Dedifferentiated amniotic fluid mesenchymal stem cell (primary cell): ENCODE measurements around the gene NFKBIB.
"Not testable (repeated sequence)": the region's sequence is repeated elsewhere in the genome, so short reads cannot be mapped to it uniquely, and the experiment has no call there.

Source experiments
- DNase-seq: peaks from one replicate; pipeline ENCODE4 v3.0.0-alpha.2; 2016; ENCODE audit errors: extremely low spot score

NFKBIB gene

GRCh38 chr19:38875656-38876395 lies 23.9 kb upstream of the NFKBIB start:
- DNase-seq = no peak

DNA sequence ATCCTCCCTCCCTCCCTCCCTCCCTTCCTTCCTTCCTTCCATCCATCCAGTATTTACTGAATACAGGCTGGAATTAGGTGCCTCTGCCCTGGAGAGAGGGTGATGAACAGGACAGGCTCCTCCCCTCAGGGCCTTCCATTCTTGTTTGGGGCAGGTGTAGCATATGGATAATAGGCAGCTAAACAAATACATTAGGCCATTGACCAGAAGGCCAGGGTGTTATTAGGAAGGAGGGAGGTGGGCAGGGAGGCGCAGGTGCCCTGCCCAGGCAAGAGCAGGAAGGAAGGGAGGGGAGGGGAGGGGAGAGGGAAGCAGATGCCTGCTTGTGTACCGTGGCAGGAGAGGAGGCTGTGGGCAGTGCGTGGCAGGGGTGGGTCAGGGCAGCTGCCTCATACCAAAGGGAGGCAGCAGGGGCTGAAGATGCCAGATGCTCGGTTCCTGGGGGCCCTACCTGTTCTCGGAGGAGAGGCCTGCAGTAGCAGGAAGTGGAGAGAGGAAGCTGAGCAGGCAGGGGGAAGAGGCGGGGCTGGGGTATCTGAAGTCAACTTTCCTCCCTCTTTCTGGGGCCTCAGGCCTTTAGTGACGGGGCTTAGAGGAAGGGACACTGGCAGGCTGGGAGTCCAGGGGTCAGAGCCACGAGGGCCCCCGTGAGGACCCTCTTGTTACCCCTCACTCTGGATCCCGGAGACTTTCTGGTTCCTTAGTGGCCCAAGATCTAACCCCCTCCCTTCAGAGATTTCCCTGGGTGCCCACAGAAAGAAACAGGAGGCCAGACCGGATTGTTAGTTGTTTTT lies 21.8 kb upstream of the NFKBIB start, which contains the start of gene RINL:
Gene RINL, minus strand, starts transcription at position 495 of the 794 bp plus-strand sequence. CDS start 1,533 bp downstream, outside the sequence.
- DNase-seq = no peak

DNA sequence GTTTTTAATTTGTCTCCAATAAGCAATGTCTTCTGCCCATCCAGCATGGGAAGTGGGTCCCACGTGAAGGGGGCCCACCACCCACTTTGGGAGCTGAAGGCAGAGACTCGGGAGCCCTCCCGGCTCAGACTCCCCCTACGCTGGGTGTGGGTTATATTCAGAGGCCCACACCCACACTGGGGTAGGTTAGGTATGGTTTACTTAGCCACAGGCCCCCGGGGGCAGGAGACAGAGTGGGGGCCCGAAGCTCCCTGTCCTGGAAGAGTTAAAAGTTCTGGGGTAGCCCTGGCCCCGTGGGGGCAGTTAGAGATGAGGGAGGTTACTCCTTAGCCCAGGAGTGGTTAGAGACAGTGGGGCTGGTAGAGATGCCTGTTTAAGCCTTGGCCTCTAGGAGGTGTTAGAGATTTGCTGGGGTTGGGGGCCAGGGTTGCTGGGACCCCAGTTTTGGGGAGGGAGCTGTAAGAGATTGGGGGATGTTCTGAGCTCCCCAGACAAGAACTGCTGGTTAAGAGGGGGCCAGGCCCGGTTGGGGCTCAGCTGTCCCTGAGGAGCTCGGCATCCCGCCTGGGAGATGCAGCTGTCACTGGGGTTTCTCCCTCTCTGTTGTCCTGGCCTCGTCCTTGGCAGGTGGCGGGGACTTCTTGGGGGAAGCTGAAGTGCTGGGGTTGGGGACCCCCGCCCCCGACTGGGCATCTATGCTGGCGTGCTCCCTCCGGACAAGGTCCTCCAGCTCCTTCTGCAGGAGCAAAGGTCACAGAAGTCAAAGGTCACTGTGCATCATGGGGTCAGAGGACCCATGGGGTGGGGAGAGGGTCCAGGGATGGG lies 21.0 kb upstream of the NFKBIB start:
- DNase-seq = no peak

GRCh38 chr19:38879400-38879751 lies 20.4 kb upstream of the NFKBIB start:
- no peak for DNase-seq

- DNase-seq = no peak
Measured at GRCh38 chr19:38880076-38880881, 19.5 kb upstream of the NFKBIB start.

DNA sequence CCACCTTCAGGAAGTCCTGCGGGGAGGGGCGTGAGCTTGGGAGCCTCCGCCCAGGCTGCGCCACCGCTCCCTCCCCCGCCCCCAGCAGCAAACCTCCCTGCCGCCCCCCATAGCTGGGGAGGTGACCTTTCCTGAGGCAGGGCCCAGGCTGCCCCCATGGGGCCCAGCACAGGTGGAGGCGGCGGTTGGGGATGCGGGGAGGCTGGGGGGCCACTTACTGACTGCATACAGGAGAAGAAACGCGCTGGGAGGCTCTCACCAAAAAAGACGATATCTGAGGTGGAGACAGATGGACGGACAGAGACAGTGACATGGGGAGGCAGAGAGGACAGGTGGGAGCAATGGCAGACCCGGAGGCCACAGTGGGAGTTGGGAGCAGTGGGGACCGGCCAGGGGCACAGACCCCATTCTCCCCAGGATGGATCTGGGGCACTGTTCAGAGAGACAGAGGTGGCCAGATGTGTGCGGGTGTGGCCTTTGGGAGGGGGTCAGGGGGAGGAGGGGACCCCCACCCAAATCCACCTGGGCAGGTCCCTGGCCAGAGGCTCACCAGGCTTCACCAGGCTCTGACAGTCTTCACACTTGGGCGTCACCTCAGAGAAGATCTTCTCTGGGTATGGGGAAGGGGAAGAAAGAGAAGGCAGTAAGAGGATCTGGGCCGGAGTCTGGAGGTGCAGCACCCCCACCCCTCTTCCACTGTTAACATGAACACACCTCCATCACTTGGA lies 18.7 kb upstream of the NFKBIB start:
- no peak for DNase-seq

GRCh38 chr19:38883286-38883685 lies 16.5 kb upstream of the NFKBIB start:
- DNase-seq = no peak

DNA sequence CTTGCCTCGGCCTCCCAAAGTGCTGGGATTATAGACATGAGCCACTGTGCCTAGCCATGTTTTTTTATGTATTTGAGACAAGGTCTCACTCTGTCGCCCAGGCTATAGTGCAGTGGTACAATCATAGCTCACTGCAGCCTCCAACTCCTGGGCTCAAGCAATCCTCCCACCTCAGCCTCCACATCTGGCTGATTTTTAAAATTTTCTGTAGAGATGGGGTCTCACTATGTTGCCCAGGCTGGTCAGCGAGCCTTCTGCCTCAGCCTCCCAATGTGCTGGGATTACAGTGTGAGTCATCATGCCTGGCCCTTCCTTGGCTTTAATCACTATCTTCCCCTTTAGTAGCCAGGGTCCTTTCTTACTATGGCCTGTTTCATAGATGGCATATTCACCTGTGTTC lies 15.1 kb upstream of the NFKBIB start:
- not testable (repeated sequence) for DNase-seq

DNA sequence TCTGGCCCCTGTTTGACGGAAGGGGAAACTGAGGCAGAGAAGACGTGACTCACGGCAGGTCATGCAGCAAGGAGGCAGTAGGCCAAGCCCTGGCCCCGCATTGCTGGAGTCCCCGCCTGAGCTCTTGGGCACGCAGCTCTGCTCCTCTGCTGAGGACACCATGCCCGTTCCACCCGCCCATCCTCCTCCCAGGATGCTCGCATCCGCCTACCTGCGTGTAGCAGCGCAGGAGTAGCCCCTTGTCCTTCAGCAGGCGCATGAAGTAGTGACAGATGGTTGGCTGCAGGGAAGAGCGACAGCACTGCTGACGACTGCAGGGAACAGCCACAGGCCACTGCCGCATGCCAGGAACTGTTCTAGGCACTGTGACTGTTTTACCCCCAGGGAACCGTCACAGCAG lies 10.9 kb upstream of the NFKBIB start:
- no peak for DNase-seq

DNA sequence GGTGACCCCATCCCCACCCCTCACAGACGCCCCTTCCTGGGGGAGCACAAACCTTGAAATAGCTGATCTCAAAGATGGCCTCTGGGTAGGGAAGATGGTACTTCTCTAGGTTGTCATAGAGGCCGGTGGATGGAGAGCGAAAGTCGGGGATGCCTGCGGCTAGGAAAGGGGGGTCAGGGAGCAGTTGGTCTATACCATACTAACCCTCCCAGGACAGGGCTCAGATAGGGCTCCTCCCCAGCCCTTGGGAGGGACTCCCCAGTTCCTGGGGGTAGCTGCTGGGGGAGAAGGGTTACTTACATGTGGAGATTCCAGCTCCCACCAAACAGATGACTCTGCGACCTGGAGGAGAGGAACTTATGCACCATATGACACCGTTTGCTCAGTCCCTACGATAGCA lies 10.0 kb upstream of the NFKBIB start:
- no peak for DNase-seq

- no peak for DNase-seq
Measured at GRCh38 chr19:38890686-38891085, 9.1 kb upstream of the NFKBIB start.

DNA sequence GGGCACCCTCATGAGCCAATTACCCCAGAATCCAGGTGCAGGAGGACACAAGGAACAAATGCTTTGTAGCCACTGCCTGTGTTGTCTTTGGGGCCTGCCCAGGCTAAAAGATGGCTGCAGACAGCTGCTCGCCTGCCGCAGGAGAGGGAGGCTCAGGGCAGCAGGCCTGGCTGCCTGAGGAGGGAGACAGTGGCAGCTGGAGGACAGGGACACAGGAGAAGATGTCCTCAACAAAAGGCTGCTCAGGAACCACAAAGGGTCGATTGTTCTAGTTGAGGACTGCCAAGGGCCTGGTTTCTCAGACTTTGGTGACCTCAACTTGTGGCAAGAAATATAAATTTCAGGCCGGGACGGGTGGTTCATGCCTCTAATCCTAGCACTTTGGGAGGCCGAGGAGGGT lies 8.0 kb upstream of the NFKBIB start:
- DNase-seq = no peak

GRCh38 chr19:38892841-38893240 lies 6.9 kb upstream of the NFKBIB start:
- DNase-seq = no peak

- no peak for DNase-seq
Measured at GRCh38 chr19:38893341-38893771, 6.4 kb upstream of the NFKBIB start.

DNA sequence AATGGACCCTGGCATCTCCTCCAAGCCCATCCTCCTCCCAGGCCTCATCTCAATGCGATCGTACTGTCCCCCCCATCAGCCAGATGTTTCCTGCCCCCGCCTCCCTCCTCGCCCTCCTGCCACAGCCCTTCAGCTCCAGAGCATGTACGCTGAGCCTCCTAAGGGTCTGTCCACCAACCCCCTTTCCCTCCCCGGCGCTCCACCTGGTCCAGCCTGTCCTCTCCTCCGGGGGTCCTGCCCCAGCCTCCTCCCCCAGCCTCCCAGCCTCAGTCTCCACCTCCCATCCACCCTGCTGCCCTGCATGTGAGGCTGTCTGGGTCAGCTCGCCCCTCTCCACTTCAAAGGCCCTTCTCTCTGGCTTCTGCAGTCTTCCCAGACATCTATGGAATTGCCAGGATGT lies 4.8 kb upstream of the NFKBIB start:
- DNase-seq = no peak

DNA sequence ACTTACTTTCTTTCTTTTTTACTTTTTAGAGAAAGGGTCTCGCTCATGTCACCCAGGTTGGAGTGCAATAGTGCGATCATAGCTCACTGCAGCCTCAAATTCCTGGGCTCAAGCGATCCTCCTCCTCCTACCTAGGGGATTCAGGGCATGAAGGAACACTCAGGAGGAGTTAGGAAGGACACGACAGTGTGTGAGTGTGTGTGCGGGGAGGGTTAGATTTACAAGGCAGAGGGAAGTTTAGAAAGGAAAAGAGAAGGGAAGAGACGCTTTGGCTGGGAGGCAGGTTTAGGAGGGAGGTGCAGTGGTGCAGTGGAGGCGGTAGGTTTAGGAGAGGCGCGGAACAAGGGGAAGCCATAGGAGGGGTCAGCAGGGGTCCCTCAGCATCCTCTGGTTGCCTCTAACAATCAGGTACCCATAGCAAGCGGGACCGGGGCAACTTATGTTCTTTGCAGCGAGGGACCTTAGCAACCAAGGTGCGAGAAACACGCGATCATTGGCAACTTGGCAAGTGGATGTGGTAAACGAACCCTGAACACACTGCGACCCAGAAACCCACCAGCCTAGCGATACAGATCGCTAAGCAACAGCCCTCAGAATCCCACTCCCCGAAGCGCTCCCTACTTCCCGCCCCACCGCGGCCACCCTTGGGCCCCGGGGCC lies 852 bp upstream of the NFKBIB start:
- DNase-seq = no peak

DNA sequence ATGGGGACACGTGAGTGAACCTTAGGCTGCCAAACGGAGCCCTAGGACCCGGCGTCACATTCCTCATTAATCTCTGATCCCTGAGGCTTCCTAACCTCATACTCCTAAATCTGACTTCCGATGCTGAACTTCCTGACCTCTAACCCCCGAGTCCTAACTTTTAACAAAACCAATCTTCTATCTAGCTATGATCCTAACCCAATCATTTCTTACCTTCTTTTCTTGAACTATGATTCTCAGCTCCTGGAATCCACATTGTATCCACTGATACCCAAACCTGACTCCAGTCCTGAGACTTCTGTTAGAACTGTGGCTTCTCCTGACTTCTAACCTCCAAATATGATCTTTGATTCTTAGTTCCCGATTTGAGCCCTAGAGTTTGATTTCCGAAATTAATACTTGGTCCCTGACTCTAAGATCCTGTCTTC lies 447 bp downstream of the NFKBIB start:
- no peak for DNase-seq

DNA sequence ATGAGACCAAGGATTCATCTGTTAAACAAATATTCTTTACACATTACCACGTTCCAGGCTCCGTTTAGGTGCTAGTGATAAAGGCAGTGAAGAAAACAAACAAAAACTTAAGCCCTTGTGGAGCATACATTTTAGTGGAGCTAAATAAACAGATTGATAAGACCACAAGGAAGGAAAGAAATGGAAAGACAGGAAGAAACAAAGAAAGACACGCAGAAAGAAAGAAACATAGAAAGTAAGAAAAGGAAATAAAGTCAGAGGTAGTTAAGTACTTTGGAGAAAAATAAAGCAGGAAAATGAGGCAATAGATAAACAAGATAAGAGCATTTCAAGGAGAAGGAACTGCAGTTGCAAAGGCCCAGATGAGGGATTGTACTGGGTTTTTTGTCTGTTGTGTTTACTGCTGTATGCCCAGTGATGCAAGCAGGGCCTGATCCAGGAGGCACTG lies 998 bp downstream of the NFKBIB start:
- no peak for DNase-seq

DNA sequence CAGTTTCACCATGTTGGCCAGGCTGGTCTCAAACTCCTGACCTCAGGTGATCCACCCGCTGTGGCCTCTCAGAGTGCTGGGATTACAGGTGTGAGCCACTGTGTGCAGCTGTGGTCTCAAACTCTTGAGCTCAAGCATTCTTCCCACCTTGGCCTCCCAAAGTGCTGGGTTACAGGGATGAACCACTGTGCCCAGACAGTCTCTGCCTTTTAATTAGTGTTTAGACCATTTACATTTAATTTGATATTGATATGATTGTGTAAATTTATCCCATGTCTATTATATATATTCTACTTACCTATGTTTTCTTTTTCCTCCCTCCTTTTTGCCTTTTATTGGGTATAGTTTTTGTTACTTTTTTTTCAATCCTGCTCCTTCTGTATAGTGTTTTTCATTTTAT lies 1.9 kb downstream of the NFKBIB start:
- DNase-seq = no peak
